T-cell (primary cell): ENCODE results near the gene FAM13A. TPM values are rescaled to one million over a fixed set of nuclear protein-coding genes. Genes with fewer than 3 reads are reported as not detected.

Source experiments
- ATAC-seq, 4 experiments: fragments of 200-7000 bp in 3 of 4; fragments of 150-1000 bp in 1 of 4; cut with Tn5 transposase; replicated peaks in 1 of 4; 1 replicate in 3 of 4; 2 replicates in 1 of 4; pipeline ENCODE4 v1.10.0; 2021; ENCODE audit warnings: moderate library complexity in 3 of 4, mild to moderate bottlenecking in 2 of 4, moderate number of reproducible peaks in 1 of 4
- CTCF ChIA-PET, 2 donors: fragments of 300-600 bp; sonication (Branson Sonifier 250); formaldehyde crosslinking; loops; one replicate each; lab custom pipeline; 2022; ENCODE audit warnings: antibody characterized with exemption in 2 of 2; lab: Charles Lee
- POLR2A ChIA-PET, 2 donors: fragments of 300-600 bp; sonication (Branson Sonifier 250); formaldehyde crosslinking; loops; one replicate each; lab custom pipeline; 2022; ENCODE audit warnings: antibody characterized with exemption in 2 of 2; lab: Charles Lee
- DNase-seq, 35 experiments: peaks; one replicate each; pipeline versions ENCODE4 v3.0.0 to v3.0.0-alpha.2; 2013 to 2023
- H3K27ac ChIP-seq: one replicate; pipeline ENCODE4 v1.5.1; 2013; ENCODE audit warnings: low read length
- H3K27me3 ChIP-seq, 2 experiments: replicated peaks in 1 of 2; 1 replicate in 1 of 2; 2 replicates in 1 of 2; pipeline versions ENCODE4 v1.6.1 to v1.7.0; 2013; ENCODE audit warnings: low read length in 1 of 2, mixed read lengths in 1 of 2; ENCODE audit not compliant: control insufficient read depth in 2 of 2, insufficient read depth in 2 of 2; ENCODE audit errors: extremely low read depth in 1 of 2
- H3K36me3 ChIP-seq, 2 donors: 1 replicate in 1 of 2; 2 replicates in 1 of 2; pipeline versions ENCODE4 v1.6.1 to v1.7.0; 2013; ENCODE audit warnings: low read length in 1 of 2; ENCODE audit not compliant: control insufficient read depth in 2 of 2, insufficient read depth in 1 of 2; ENCODE audit errors: extremely low read depth in 1 of 2
- H3K4me1 ChIP-seq, 2 experiments: 1 replicate in 1 of 2; 2 replicates in 1 of 2; pipeline versions ENCODE4 v1.6.1 to v1.7.0; 2013; ENCODE audit warnings: low read length in 2 of 2, mixed read lengths in 1 of 2; ENCODE audit not compliant: insufficient read depth in 2 of 2, control insufficient read depth in 1 of 2; ENCODE audit errors: extremely low read depth in 1 of 2
- H3K4me3 ChIP-seq, 2 donors: 1 replicate in 1 of 2; 2 replicates in 1 of 2; pipeline versions ENCODE4 v1.5.1 to v1.7.0; 2013; ENCODE audit warnings: mild to moderate bottlenecking in 2 of 2, low read length in 1 of 2, moderate library complexity in 1 of 2; ENCODE audit not compliant: control insufficient read depth in 1 of 2; ENCODE audit errors: extremely low read depth in 1 of 2
- H3K9me3 ChIP-seq: 2 replicates; pipeline ENCODE4 v1.7.0; 2013
- H3K27ac Mint-ChIP-seq, 2 donors: one replicate each; pipeline ENCODE4 v1.8.0; 2020 to 2021; ENCODE audit warnings: mild to moderate bottlenecking in 2 of 2, mixed read lengths in 2 of 2
- H3K27me3 Mint-ChIP-seq, 2 donors: one replicate each; pipeline ENCODE4 v1.8.0; 2021 to 2022; ENCODE audit warnings: mixed read lengths in 2 of 2
- H3K36me3 Mint-ChIP-seq: one replicate; pipeline ENCODE4 v1.8.0; 2021; ENCODE audit warnings: mixed read lengths
- H3K4me1 Mint-ChIP-seq, 3 donors: one replicate each; pipeline ENCODE4 v1.8.0; 2020 to 2022; ENCODE audit warnings: mixed read lengths in 3 of 3, mild to moderate bottlenecking in 1 of 3
- H3K4me3 Mint-ChIP-seq, 3 donors: one replicate each; pipeline ENCODE4 v1.8.0; 2020 to 2022; ENCODE audit warnings: mild to moderate bottlenecking in 3 of 3, mixed read lengths in 3 of 3, moderate library complexity in 3 of 3
- H3K9me3 Mint-ChIP-seq, 3 donors: one replicate each; pipeline ENCODE4 v1.8.0; 2020 to 2022; ENCODE audit warnings: mixed read lengths in 3 of 3
- WGBS: methylation state at CpG from one replicate; pipeline ENCODE4 v1.1.5; 2013; ENCODE audit warnings: missing lambda C conversion rate; ENCODE audit not compliant: insufficient coverage; 5-methylcytosine and 5-hydroxymethylcytosine counted together
- total RNA-seq, 35 experiments: library from RNA in 6 of 35; stranded (reverse) in 6 of 35; fragments of 120-200 nt in 1 of 35; gene quantifications; one replicate each; pipeline versions ENCODE4 v1.2.1 to v1.2.4 and lab custom pipeline; 2013 to 2026

FAM13A gene
- total RNA-seq, 5 donors from 2014 or later (not counting 1 experiment from before 2014, with no cell fraction given): 11.3 to 92.9 (median 22.7) TPM

- Mint-ChIP-seq H3K27me3 (no peaks in the 10 kb centered on the region), H3K4me1 (no peaks in the 10 kb centered on the region), H3K36me3 (no peaks in the 10 kb centered on the region), H3K27ac (no peak overlapping the region), H3K4me3 (no peak overlapping the region), H3K9me3 (peaks cover 0 to 5% (median 3%) of the 10 kb centered on the region in 3 donors)
- no CpG with 5 or more reads among the region's 2 CpGs for WGBS
- Histone ChIP-seq H3K36me3 (no peaks in the 10 kb centered on the region), H3K27me3 (no peaks in the 10 kb centered on the region), H3K4me3 (no peak overlapping the region), H3K9me3 (no peaks in the 10 kb centered on the region), H3K4me1 (no peaks in the 10 kb centered on the region), H3K27ac (no peak overlapping the region)
- POLR2A ChIA-PET: no interaction called here
- ATAC-seq (no peak), DNase-seq (no peak)
- CTCF ChIA-PET: no interaction called here
These were observed 7.1 kb downstream of the FAM13A start for GRCh38 chr4:89049853-89050252.

GRCh38 chr4:89048906-89049601 lies 7.9 kb downstream of the FAM13A start:
- Mint-ChIP-seq H3K4me1 (no peaks in the 10 kb centered on the region), H3K27me3 (no peaks in the 10 kb centered on the region), H3K9me3 (peaks cover 0 to 5% (median 3%) of the 10 kb centered on the region in 3 donors), H3K36me3 (no peaks in the 10 kb centered on the region), H3K4me3 (no peak overlapping the region), H3K27ac (no peak overlapping the region)
- no peak overlapping the region for H3K4me3 ChIP-seq
- no peaks in the 10 kb centered on the region for H3K27me3 ChIP-seq
- POLR2A ChIA-PET: no interaction called here
- ATAC-seq (no peak), DNase-seq (no peak)
- no peaks in the 10 kb centered on the region for H3K36me3 ChIP-seq
- H3K4me1 ChIP-seq: no peaks in the 10 kb centered on the region
- no peaks in the 10 kb centered on the region for H3K9me3 ChIP-seq
- H3K27ac ChIP-seq: no peak overlapping the region
- WGBS: no CpG with 5 or more reads among the region's 4 CpGs
- CTCF ChIA-PET: no interaction called here

GRCh38 chr4:89044147-89044900 lies 12.7 kb downstream of the FAM13A start:
- H3K4me3 ChIP-seq: no peak overlapping the region

GRCh38 chr4:89042055-89042454 lies 14.9 kb downstream of the FAM13A start:
- H3K27ac ChIP-seq: no peak overlapping the region
- H3K36me3 ChIP-seq: no peaks in the 10 kb centered on the region
- ChIA-PET CTCF (no interaction called here), POLR2A (interaction anchor here in 1 of 2 donors (0.6 kb wide), 2 partner anchors 224 to 1031 kb away, joined by 3 to 6 read pairs; no protein-coding TSS in a partner anchor)
- ATAC-seq (no peak), DNase-seq (no peak)
- H3K4me1 ChIP-seq: no peaks in the 10 kb centered on the region
- Mint-ChIP-seq H3K9me3 (peaks cover 0 to 7% (median 0%) of the 10 kb centered on the region in 3 donors), H3K36me3 (peaks cover 4% of the 10 kb centered on the region), H3K4me3 (no peak overlapping the region), H3K4me1 (no peaks in the 10 kb centered on the region), H3K27ac (no peak overlapping the region), H3K27me3 (peaks cover 4% of the 10 kb centered on the region in 2 donors)
- no peaks in the 10 kb centered on the region for H3K9me3 ChIP-seq
- no peaks in the 10 kb centered on the region for H3K27me3 ChIP-seq
- no CpG with 5 or more reads among the region's 3 CpGs for WGBS
- H3K4me3 ChIP-seq: no peak overlapping the region

More at GRCh38 chr4:89044147-89044900, 12.7 kb downstream of the FAM13A start:
- Mint-ChIP-seq H3K27ac (no peak overlapping the region), H3K36me3 (no peaks in the 10 kb centered on the region), H3K9me3 (no peaks in the 10 kb centered on the region), H3K4me3 (no peak overlapping the region), H3K27me3 (peaks cover 4% of the 10 kb centered on the region in 2 donors), H3K4me1 (no peaks in the 10 kb centered on the region)
- Histone ChIP-seq H3K27me3 (no peaks in the 10 kb centered on the region), H3K4me1 (no peaks in the 10 kb centered on the region), H3K9me3 (no peaks in the 10 kb centered on the region), H3K36me3 (no peaks in the 10 kb centered on the region), H3K27ac (no peak overlapping the region)
- ChIA-PET CTCF (no interaction called here), POLR2A (interaction anchor here in 1 of 2 donors (0.6 kb wide), 1 partner anchor 9 kb away, joined by 4 read pairs; no protein-coding TSS in a partner anchor)
- DNase-seq (no peak), ATAC-seq (no peak)
- no CpG with 5 or more reads among the region's 7 CpGs for WGBS

GRCh38 chr4:89039730-89040338 lies 17.2 kb downstream of the FAM13A start:
- Histone ChIP-seq H3K4me3 (no peak overlapping the region), H3K27ac (no peak overlapping the region), H3K27me3 (peaks cover 0 to 3% of the 10 kb centered on the region in 2 experiments), H3K36me3 (no peaks in the 10 kb centered on the region), H3K9me3 (no peaks in the 10 kb centered on the region), H3K4me1 (no peaks in the 10 kb centered on the region)
- WGBS: no CpG with 5 or more reads among the region's 4 CpGs
- Mint-ChIP-seq H3K27ac (no peak overlapping the region), H3K9me3 (peaks cover 5 to 23% (median 12%) of the 10 kb centered on the region in 3 donors), H3K27me3 (peaks cover 4% of the 10 kb centered on the region in 2 donors), H3K4me3 (no peak overlapping the region), H3K36me3 (peaks cover 9% of the 10 kb centered on the region), H3K4me1 (no peaks in the 10 kb centered on the region)
- CTCF ChIA-PET: no interaction called here
- ATAC-seq (no peak), DNase-seq (no peak)
- POLR2A ChIA-PET: no interaction called here

- no peak overlapping the region for H3K4me3 ChIP-seq
- CTCF ChIA-PET: no interaction called here
These were observed 20.4 kb downstream of the FAM13A start for GRCh38 chr4:89036535-89036934.

More at GRCh38 chr4:89036535-89036934, 20.4 kb downstream of the FAM13A start:
- Mint-ChIP-seq H3K36me3 (peaks cover 9% of the 10 kb centered on the region), H3K27me3 (peaks cover 0 to 4% of the 10 kb centered on the region in 2 donors), H3K4me1 (no peaks in the 10 kb centered on the region), H3K9me3 (peaks cover 5 to 25% (median 13%) of the 10 kb centered on the region in 3 donors), H3K27ac (no peak overlapping the region), H3K4me3 (no peak overlapping the region)
- Histone ChIP-seq H3K27ac (no peak overlapping the region), H3K9me3 (no peaks in the 10 kb centered on the region), H3K4me1 (no peaks in the 10 kb centered on the region), H3K36me3 (no peaks in the 10 kb centered on the region), H3K27me3 (peaks cover 0 to 3% of the 10 kb centered on the region in 2 experiments)
- 83% methylated on average over 2 of the region's 2 CpGs for WGBS
- POLR2A ChIA-PET: no interaction called here
- no peak for ATAC-seq
- no peak for DNase-seq
